ENCODE measurements around the gene POU6F2.

GRCh38 chr7:39145935-39146334 is 168.2 kb downstream of the POU6F2 start:
- TF ChIP-seq, protein P1, sequence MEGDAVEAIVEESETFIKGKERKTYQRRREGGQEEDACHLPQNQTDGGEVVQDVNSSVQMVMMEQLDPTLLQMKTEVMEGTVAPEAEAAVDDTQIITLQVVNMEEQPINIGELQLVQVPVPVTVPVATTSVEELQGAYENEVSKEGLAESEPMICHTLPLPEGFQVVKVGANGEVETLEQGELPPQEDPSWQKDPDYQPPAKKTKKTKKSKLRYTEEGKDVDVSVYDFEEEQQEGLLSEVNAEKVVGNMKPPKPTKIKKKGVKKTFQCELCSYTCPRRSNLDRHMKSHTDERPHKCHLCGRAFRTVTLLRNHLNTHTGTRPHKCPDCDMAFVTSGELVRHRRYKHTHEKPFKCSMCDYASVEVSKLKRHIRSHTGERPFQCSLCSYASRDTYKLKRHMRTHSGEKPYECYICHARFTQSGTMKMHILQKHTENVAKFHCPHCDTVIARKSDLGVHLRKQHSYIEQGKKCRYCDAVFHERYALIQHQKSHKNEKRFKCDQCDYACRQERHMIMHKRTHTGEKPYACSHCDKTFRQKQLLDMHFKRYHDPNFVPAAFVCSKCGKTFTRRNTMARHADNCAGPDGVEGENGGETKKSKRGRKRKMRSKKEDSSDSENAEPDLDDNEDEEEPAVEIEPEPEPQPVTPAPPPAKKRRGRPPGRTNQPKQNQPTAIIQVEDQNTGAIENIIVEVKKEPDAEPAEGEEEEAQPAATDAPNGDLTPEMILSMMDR (IDR thresholded peaks at IDR 0.05): no peak
- TF ChIP-seq EZH2 (IDR thresholded peaks at IDR 0.05; ENCODE audit: borderline replicate concordance, insufficient read depth, low read depth, low read length, poor library complexity, severe bottlenecking): no peak
